Activated CD4-positive, alpha-beta T cell treated with anti-CD3 and anti-CD28 coated beads, Interleukin-2, amount 10 ng/mL, durations not matched to agents 7 days and 5 days (primary cell): ENCODE data around the gene TERT. TPM values are rescaled to one million over a fixed set of nuclear protein-coding genes. Genes with fewer than 3 reads are reported as not detected.

Experiments used
- CTCF ChIA-PET: fragments of 350-600 bp; sonication (Branson Sonifier 250); formaldehyde crosslinking; loops from one replicate; lab custom pipeline; 2021; ENCODE audit warnings: antibody characterized with exemption; lab: Charles Lee
- POLR2A ChIA-PET: fragments of 350-600 bp; sonication (Branson Sonifier 250); formaldehyde crosslinking; loops from one replicate; lab custom pipeline; 2021; ENCODE audit warnings: antibody characterized with exemption; lab: Charles Lee
- DNase-seq: peaks from one replicate; pipeline ENCODE4 v3.0.0-alpha.2; 2020
- H3K27ac Mint-ChIP-seq: one replicate; pipeline ENCODE4 v1.8.0; 2021; ENCODE audit warnings: mild to moderate bottlenecking, moderate library complexity, mixed read lengths
- H3K27me3 Mint-ChIP-seq: one replicate; pipeline ENCODE4 v1.8.0; 2021; ENCODE audit warnings: mixed read lengths
- H3K36me3 Mint-ChIP-seq: one replicate; pipeline ENCODE4 v1.8.0; 2021; ENCODE audit warnings: low read depth, mixed read lengths
- H3K4me1 Mint-ChIP-seq: one replicate; pipeline ENCODE4 v1.8.0; 2021; ENCODE audit warnings: mixed read lengths
- H3K4me3 Mint-ChIP-seq: one replicate; pipeline ENCODE4 v1.8.0; 2021; ENCODE audit warnings: mild to moderate bottlenecking, moderate library complexity, mixed read lengths
- H3K9me3 Mint-ChIP-seq: one replicate; pipeline ENCODE4 v1.8.0; 2021; ENCODE audit warnings: mixed read lengths
- total RNA-seq, 2 experiments: library from RNA; stranded (reverse); gene quantifications; one replicate each; pipeline ENCODE4 v1.2.3, GENCODE V29; 2021

Gene TERT
- total RNA-seq, 2 experiments from 2014 or later = 3.4 to 5.6 TPM

- DNase-seq = no peak
- H3K27ac Mint-ChIP-seq = no peak overlapping the region
- POLR2A ChIA-PET = no interaction called here
- no peak overlapping the region for H3K4me3 Mint-ChIP-seq
- peaks cover 48% of the 10 kb centered on the region for H3K36me3 Mint-ChIP-seq
- H3K9me3 Mint-ChIP-seq = no peaks in the 10 kb centered on the region
- H3K27me3 Mint-ChIP-seq = no peaks in the 10 kb centered on the region
- H3K4me1 Mint-ChIP-seq = peaks cover 25% of the 10 kb centered on the region
- CTCF ChIA-PET = interaction anchor here (0.6 kb wide), 1 partner anchor 135 kb away, joined by 4 read pairs; no protein-coding TSS in a partner anchor
These were observed 25.8 kb upstream of the TERT start for GRCh38 chr5:1320436-1321344.

GRCh38 chr5:1319436-1320256 is 24.8 kb upstream of the TERT start:
- POLR2A ChIA-PET = no interaction called here
- DNase-seq = no peak
- no peak overlapping the region for H3K4me3 Mint-ChIP-seq
- peaks cover 47% of the 10 kb centered on the region for H3K36me3 Mint-ChIP-seq
- H3K4me1 Mint-ChIP-seq = peaks cover 35% of the 10 kb centered on the region
- H3K27me3 Mint-ChIP-seq = no peaks in the 10 kb centered on the region
- peak overlapping the region; percentile 13 for H3K27ac Mint-ChIP-seq
- CTCF ChIA-PET = interaction anchor here (0.5 to 1.4 kb wide), 2 partner anchors 9 to 142 kb away, joined by 3 to 4 read pairs; no protein-coding TSS in a partner anchor
- H3K9me3 Mint-ChIP-seq = no peaks in the 10 kb centered on the region

GRCh38 chr5:1318659-1319251 is 23.9 kb upstream of the TERT start:
- ChIA-PET POLR2A (no interaction called here), CTCF (interaction anchor here (0.6 to 1.4 kb wide), 2 partner anchors 10 to 192 kb away, joined by 3 to 4 read pairs; no protein-coding TSS in a partner anchor)
- no peak overlapping the region for H3K27ac Mint-ChIP-seq
- no peaks in the 10 kb centered on the region for H3K9me3 Mint-ChIP-seq
- H3K4me1 Mint-ChIP-seq = peaks cover 44% of the 10 kb centered on the region
- no peaks in the 10 kb centered on the region for H3K27me3 Mint-ChIP-seq
- H3K4me3 Mint-ChIP-seq = no peak overlapping the region
- H3K36me3 Mint-ChIP-seq = peaks cover 42% of the 10 kb centered on the region
- DNase-seq = no peak

- POLR2A ChIA-PET = no interaction called here
- peaks cover 39% of the 10 kb centered on the region for H3K36me3 Mint-ChIP-seq
- H3K9me3 Mint-ChIP-seq = no peaks in the 10 kb centered on the region
- CTCF ChIA-PET = interaction anchor here (1.7 kb wide), 1 partner anchor 11 kb away, joined by 3 read pairs; no protein-coding TSS in a partner anchor
- H3K4me3 Mint-ChIP-seq = no peak overlapping the region
- no peak for DNase-seq
- no peaks in the 10 kb centered on the region for H3K27me3 Mint-ChIP-seq
- peaks cover 51% of the 10 kb centered on the region for H3K4me1 Mint-ChIP-seq
- no peak overlapping the region for H3K27ac Mint-ChIP-seq
These were observed 23.2 kb upstream of the TERT start for GRCh38 chr5:1317921-1318565.

GRCh38 chr5:1316588-1317340 is 21.9 kb upstream of the TERT start:
- H3K4me3 Mint-ChIP-seq = peak overlapping the region; percentile 77
- peaks cover 64% of the 10 kb centered on the region for H3K4me1 Mint-ChIP-seq
- ChIA-PET POLR2A (interaction anchor here (0.6 kb wide), 1 partner anchor 9 kb away, joined by 4 read pairs; no protein-coding TSS in a partner anchor), CTCF (interaction anchor here (1.0 to 1.7 kb wide), 3 partner anchors 12 to 142 kb away, joined by 3 read pairs; no protein-coding TSS in a partner anchor)
- no peaks in the 10 kb centered on the region for H3K27me3 Mint-ChIP-seq
- no peak for DNase-seq
- peaks cover 41% of the 10 kb centered on the region for H3K36me3 Mint-ChIP-seq
- peaks cover 2% of the 10 kb centered on the region for H3K9me3 Mint-ChIP-seq
- peak overlapping the region; percentile 96 for H3K27ac Mint-ChIP-seq

GRCh38 chr5:1315709-1316587 is 21.1 kb upstream of the TERT start:
- peak overlapping the region; percentile 77 for H3K4me3 Mint-ChIP-seq
- peak overlapping the region; percentile 96 for H3K27ac Mint-ChIP-seq
- H3K4me1 Mint-ChIP-seq = peaks cover 71% of the 10 kb centered on the region
- no peaks in the 10 kb centered on the region for H3K27me3 Mint-ChIP-seq
- CTCF ChIA-PET = interaction anchor here (0.7 to 1.7 kb wide), 4 partner anchors 11 to 210 kb away, joined by 3 read pairs; no protein-coding TSS in a partner anchor
- POLR2A ChIA-PET = interaction anchor here (0.8 kb wide), 1 partner anchor 1045 kb away, joined by 5 read pairs; no protein-coding TSS in a partner anchor
- DNase-seq = peak; percentile 85
- peaks cover 40% of the 10 kb centered on the region for H3K36me3 Mint-ChIP-seq
- H3K9me3 Mint-ChIP-seq = peaks cover 11% of the 10 kb centered on the region

GRCh38 chr5:1315018-1315708 is 20.3 kb upstream of the TERT start:
- no peak for DNase-seq
- peaks cover 77% of the 10 kb centered on the region for H3K4me1 Mint-ChIP-seq
- ChIA-PET CTCF (interaction anchor here (0.7 to 1.3 kb wide), 3 partner anchors 12 to 211 kb away, joined by 3 read pairs; no protein-coding TSS in a partner anchor), POLR2A (interaction anchor here (0.8 kb wide), 1 partner anchor 1044 kb away, joined by 5 read pairs; no protein-coding TSS in a partner anchor)
- H3K4me3 Mint-ChIP-seq = peak overlapping the region; percentile 77
- peaks cover 15% of the 10 kb centered on the region for H3K9me3 Mint-ChIP-seq
- H3K27me3 Mint-ChIP-seq = peaks cover under 1% of the 10 kb centered on the region
- H3K36me3 Mint-ChIP-seq = peaks cover 40% of the 10 kb centered on the region
- H3K27ac Mint-ChIP-seq = peak overlapping the region; percentile 96

GRCh38 chr5:1314564-1314982 is 19.7 kb upstream of the TERT start:
- H3K4me1 Mint-ChIP-seq = peaks cover 79% of the 10 kb centered on the region
- ChIA-PET POLR2A (no interaction called here), CTCF (no interaction called here)
- peaks cover 18% of the 10 kb centered on the region for H3K9me3 Mint-ChIP-seq
- peak overlapping the region; percentile 77 for H3K4me3 Mint-ChIP-seq
- H3K27ac Mint-ChIP-seq = peak overlapping the region; percentile 96
- peaks cover 3% of the 10 kb centered on the region for H3K27me3 Mint-ChIP-seq
- peaks cover 40% of the 10 kb centered on the region for H3K36me3 Mint-ChIP-seq
- no peak for DNase-seq

GRCh38 chr5:1312993-1313833 is 18.3 kb upstream of the TERT start:
- Mint-ChIP-seq H3K36me3 (peaks cover 34% of the 10 kb centered on the region), H3K27me3 (peaks cover 3% of the 10 kb centered on the region), H3K4me3 (peak overlapping the region; percentile 42), H3K9me3 (peaks cover 18% of the 10 kb centered on the region), H3K4me1 (peaks cover 84% of the 10 kb centered on the region), H3K27ac (peak overlapping the region; percentile 96)
- DNase-seq = peak; percentile 75
- ChIA-PET CTCF (interaction anchor here (1.0 to 1.3 kb wide), 3 partner anchors 10 to 67 kb away, joined by 3 read pairs; no protein-coding TSS in a partner anchor), POLR2A (interaction anchor here (0.7 kb wide), 1 partner anchor 10 kb away, joined by 3 read pairs; no protein-coding TSS in a partner anchor)
